NCI-H446 treated with DMSO at 0.1 percent for 48 hours (cell line): ENCODE measurements around the gene RADIL.

Source experiments
- DNase-seq: peaks from one replicate; lab custom pipeline; 2025; lab: John Stamatoyannopoulos, UW

Gene RADIL

GRCh38 chr7:4754433-4755010 is 129.0 kb downstream of the RADIL start:
- DNase-seq, result no peak

DNA sequence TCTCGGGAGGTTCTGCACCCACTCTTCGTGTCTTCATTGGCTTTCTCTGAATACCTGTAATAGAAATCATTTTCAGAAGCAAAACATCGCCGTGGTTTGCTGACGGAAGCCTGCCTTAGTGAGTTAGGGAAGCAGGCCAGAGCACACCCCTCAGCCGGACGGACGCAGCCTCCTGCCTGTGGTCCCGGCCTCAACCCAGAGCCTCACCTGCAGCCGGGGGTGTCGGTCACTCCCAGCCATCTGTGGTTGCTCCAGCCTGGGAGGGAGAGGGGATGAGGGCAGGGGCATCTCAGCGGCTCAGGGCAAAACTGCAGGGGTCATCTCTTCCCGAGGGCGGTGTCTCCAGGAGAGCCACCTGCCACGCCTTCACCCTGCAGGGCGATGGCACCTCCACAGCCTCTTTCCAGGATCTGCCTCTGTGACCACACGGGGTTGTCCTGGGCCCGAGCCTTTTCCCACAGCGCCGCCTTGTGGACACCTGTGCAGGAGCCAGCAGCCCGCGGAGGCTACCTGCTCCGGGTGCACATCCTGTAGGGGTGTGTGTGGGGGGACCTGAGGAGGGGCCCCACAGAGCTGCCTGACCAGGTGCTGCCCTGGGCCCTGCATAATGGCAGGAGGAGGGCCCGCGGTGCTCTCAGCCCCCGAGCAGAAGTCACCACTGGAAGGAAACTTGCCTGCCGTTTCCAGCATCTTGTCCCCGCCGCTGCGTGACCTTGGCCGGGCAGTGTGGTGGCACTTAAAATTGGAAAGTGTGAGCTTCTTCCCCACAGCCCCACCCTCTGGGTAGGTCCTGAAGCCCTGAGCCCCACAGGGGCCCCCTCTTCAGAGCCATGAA is 129.7 kb downstream of the RADIL start:
- DNase-seq, result no peak

- DNase-seq, result no peak
Measured at GRCh38 chr7:4751398-4751947, 132.0 kb downstream of the RADIL start.

GRCh38 chr7:4749798-4750197 is 133.7 kb downstream of the RADIL start:
- no peak for DNase-seq

GRCh38 chr7:4749363-4749762 is 134.2 kb downstream of the RADIL start:
- no peak for DNase-seq
